ENCODE results near the gene LYVE1.

Gene LYVE1

DNA sequence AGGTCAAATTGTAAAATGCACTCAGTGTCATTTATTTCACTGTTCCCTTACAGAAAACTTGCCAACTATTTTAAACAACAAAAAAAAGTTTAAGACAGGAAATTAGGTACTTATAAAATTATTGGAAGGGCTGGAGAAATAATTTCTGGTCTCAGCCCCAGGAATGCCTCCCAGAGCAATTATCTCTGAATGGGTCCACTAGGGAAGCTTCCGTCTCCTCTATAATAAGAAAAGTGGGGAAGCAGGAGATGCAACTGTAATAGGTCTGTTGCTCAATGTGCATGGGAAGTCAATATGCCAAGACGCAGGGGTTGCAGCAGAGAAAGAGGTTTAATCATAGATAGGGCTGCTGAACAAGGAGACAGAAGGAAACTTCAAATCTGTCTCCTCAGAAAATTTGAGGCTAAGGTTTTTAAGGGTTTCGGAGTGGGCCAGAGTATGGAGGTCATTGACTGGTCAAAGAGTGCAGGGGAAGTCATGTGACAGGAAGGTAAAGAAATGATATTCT is 16.6 kb downstream of the LYVE1 start:
- DNase-seq, result no peak

- no peak for DNase-seq
Measured at GRCh38 chr11:10551290-10551592, 17.2 kb downstream of the LYVE1 start.

- no peak for DNase-seq
Measured at GRCh38 chr11:10550503-10551289, 17.8 kb downstream of the LYVE1 start.

- DNase-seq, result no peak
Measured at GRCh38 chr11:10544491-10545465, 23.7 kb downstream of the LYVE1 start.

DNA sequence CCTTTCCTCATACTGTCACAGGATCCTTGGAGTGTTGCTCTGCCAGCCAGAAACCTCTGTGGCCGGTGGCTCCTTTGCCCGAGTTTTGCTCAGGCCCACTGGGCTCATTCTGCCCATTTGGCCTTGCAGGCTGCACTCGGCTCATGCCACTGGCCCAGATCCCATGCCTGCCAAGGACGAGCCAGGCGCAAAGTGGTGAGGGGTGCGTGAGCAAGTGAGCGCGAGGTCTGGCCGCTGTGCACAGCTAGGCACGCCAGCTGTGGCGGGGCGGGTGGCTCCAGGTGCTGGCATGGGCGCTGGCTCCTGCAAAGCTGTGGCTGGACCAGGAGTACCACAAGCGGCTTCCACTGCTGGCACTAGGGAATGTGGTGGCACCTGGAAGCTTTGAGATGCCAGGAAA is 24.7 kb downstream of the LYVE1 start:
- DNase-seq, result no peak

- DNase-seq, result no peak
Measured at GRCh38 chr11:10542776-10543175, 25.7 kb downstream of the LYVE1 start.

DNA sequence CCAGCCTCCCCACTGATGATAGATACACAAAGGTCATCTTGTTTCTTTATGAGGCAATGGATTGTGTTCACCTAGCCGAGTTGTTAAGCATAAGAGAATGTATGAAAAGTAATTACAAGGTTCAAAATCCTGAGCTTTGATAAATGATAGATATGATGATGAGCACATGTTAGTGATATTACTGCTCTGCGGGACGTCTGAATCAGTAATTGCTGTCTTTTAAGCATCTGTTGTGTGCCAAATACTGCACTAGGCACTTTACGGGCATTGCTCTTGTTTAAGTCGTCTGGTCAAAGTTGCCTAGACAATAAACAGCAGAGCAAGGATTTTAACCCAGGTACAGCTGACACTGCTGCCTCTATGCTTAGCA is 26.9 kb downstream of the LYVE1 start:
- no peak for DNase-seq

DNA sequence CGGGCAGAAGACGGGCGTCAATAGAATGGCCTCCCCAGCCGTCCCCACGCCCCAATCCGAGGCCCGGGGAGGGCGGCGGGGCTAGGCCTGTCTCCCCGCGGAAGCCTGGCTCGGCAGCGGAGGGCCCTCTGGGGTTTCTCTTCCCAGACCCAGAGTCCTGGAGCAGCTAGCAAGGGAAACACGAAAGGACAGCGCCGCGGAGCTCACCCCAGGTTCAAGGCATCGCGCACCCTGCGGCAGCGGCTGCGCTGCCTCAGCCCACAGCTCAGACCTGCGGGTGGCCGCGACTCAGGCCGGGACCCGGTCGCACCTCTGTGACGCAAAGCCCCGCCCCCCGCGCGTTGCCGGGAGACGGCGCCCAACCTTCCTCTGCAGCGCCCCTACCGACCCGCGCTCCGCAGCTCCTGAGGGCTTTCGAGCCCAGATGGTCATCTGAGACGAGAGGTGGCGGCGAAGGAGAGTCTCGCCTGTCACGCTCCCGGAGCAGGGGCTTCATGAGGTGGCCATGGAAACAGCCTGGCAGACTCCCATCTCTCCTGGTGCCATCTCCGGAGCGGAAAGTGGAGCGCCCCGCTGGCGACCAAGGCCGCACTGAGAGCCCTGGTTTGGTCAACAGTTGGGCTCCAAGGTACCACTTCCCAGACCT is 27.4 kb downstream of the LYVE1 start, which contains the start of gene RNF141:
RNF141 (minus strand) TSS at position 273 of the 646 bp plus-strand sequence. CDS start 7,029 bp downstream, outside the sequence.
- peak; percentile 97 for DNase-seq

GRCh38 chr11:10540546-10540914 is 27.9 kb downstream of the LYVE1 start:
- peak; percentile 24 for DNase-seq

GRCh38 chr11:10539339-10539738 is 29.1 kb downstream of the LYVE1 start:
- DNase-seq, result no peak

DNA sequence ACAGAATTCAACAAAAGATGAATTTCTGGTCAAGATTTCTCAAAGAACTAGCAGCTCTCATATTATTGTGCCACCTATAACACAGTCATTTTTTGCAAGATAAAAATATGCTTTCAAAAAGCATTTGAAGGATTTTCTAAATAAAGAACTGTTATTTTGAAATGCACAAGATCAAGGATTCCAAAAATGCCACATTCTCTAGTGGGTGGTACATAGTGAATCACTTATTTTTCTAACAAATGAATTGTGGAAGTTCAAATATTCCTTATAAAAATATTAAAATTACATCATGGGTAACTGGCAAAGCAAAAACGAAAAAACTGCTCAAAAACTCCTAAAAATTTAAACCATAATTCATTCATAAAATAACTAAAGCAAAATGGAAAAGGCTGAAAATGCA is 29.5 kb downstream of the LYVE1 start:
- DNase-seq, result no peak

- no peak for DNase-seq
Measured at GRCh38 chr11:10537600-10537999, 30.9 kb downstream of the LYVE1 start.

DNA sequence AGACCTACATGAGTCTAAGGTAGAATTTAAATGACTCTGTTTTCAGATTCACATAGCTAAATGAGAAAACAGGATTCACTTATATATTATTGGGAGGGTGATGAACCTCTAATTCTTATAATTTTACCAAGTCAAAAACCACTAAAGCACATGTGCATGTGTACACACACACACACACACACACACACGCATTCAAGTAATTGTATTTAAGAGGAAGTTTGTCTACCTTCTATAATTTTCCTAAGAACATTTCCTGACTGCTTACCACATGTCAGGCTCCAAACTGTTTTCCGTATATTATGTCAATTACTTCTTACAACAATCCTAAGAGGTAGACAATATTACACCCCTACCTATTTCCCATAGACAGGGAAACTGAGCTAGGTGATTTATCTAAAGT is 34.1 kb downstream of the LYVE1 start:
- DNase-seq, result no peak

DNA sequence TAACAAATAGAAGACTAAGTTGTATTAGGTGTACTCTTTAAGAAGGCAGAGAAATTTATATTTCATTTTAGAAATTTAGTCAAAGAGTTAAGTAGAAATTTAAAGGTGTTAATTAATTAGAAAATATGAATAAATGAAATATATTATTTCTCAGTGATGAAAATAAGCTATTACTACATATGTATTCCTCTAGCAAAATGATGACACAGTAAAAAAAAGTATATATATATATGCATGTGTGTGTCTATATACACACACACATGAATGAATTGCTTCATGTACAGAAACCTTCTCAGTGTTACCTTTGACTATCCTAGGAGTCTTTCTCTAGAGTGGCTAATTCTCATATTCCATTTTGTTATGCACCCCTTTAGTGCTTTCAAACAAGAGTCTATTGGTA is 35.1 kb downstream of the LYVE1 start:
- no peak for DNase-seq

DNA sequence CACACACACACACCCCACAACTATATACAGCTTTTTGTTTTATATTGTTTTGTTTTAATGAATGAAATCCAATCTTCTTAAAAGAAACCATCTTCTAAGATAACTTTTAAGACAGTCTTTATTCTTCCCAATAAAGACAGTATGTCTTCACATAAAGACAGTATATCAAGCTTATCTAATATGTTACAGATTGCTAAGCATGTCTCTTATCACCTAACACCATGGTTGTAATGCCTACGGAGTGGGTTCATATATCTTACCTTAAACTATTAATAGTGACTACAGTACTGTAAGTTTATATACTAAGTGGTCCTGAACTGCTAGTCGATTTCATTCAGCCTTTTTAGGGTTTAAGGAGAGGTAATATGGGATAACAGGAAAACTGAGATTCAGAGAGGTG is 35.9 kb downstream of the LYVE1 start:
- DNase-seq, result no peak

GRCh38 chr11:10529279-10529678 is 39.2 kb downstream of the LYVE1 start:
- no peak for DNase-seq

DNA sequence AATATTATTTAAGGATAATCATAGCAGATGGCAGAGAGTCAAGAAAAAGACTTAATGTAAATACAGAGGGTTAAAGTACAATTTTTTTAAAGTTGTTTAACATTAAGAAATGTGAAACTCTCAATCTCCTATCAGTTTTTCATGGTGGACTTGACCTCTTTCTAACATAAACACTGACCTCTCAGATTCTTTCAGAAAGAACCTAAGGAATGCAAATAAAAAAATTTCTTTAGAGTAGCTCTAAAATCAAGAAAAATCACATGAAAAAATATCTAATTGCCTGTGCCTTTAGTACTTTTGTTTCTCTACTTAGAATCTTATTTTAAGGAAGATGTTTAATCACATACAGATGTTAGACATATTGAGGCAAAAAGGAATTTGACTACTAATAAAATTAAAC is 40.3 kb downstream of the LYVE1 start:
- no peak for DNase-seq

DNA sequence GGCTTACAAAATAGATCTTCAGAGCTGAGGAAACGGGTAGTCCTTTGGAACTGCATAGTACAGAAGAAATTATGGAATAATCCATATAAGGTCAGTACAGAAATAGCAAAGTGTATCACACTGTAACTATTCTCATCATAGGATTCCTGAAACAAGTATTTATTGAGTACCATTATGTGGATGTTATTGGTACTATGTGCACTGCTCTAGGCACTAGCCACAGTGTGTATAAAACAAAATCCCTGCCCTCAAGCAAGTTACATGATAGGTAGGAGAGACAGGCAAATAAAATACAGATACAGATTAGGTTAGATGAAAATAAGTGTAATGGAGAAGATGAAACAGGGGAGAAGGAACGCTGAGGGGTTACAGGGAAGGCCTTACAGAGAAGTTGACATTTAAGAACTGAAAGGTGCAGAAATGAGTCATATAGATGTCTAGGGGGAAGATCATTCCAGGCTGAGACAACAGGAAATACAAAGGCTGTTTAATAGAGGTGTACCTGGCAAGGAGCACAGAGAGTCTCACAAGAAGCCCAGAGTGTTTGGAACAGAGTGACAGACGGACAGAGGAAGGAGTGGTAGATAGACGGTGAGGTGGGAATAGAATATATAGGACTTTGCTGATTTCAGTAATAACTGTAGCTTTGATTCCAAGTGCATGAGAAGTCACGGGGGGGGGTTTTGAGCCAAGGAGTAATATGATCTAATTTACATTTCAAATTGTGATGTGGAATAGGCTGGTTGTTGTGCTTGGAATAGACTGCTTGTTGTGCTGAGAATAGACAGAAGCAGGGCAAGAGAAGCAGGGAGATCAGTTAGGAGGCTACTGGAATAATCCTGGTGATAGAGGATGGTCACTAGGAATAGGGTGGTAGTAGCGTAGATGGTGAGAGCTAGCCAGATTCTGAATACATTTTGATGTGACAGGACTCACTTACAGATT is 41.2 kb downstream of the LYVE1 start:
- DNase-seq, result no peak

- no peak for DNase-seq
Measured at GRCh38 chr11:10524471-10524870, 44.0 kb downstream of the LYVE1 start.

DNA sequence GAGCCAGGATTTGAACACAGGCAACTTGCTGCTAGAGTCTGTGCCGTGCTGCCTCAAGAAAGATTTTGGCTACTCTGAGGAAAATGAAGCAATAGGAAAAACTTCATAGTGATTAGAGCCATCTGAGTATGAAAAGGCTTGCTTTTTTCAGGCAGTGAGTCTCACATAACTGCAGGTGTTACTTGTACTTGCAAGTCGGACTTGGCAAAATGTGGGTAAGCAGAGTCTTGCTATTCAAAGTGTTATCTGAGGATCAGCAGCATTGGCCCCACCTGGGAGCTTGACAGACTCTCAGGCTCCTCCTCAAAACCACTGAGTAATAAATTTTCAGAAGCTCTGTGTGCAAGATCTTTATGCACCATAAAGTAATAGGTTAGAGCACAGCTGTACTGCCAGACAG is 45.5 kb downstream of the LYVE1 start:
- DNase-seq, result no peak

GRCh38 chr11:10522276-10522675 is 46.2 kb downstream of the LYVE1 start:
- no peak for DNase-seq

- no peak for DNase-seq
Measured at GRCh38 chr11:10520562-10520961, 47.9 kb downstream of the LYVE1 start.
